OCI-LY7 (cell line): ENCODE measurements around the gene DAND5. TPM values are rescaled to one million over a fixed set of nuclear protein-coding genes. Genes with fewer than 3 reads are reported as not detected.

ENCODE experiments used
- BruUV-seq: library from RNA; stranded (reverse); fragments of 400-500 nt; replicated peaks from 2 replicates; lab custom pipeline; 2021; lab: Mats Ljungman, UMichigan
- CTCF ChIA-PET: fragments of 300-600 bp; sonication (Branson Sonifier 250); formaldehyde crosslinking; loops from one replicate; lab custom pipeline; 2022; ENCODE audit warnings: antibody characterized with exemption; ENCODE audit not compliant: unreplicated experiment; lab: Charles Lee
- POLR2A ChIA-PET: fragments of 300-600 bp; sonication (Branson Sonifier 250); formaldehyde crosslinking; loops from one replicate; lab custom pipeline; 2022; ENCODE audit warnings: antibody characterized with exemption; lab: Charles Lee
- DNase-seq: peaks from one replicate; pipeline ENCODE4 v3.0.0-alpha.2; 2015; ENCODE audit warnings: low spot score
- H2AFZ ChIP-seq: fragments of 200-600 bp; sonication (generic), shearing (Covaris generic); 2 replicates; pipeline ENCODE4 v1.6.1; 2014; ENCODE audit warnings: mild to moderate bottlenecking, antibody characterized with exemption, low read length, moderate library complexity
- H3K27ac ChIP-seq: fragments of 200-600 bp; sonication (generic); 2 replicates; pipeline ENCODE4 v1.5.1; 2014; ENCODE audit warnings: mixed run types, low read depth, mild to moderate bottlenecking, moderate library complexity, low read length, inconsistent platforms; ENCODE audit not compliant: poor library complexity, severe bottlenecking
- H3K36me3 ChIP-seq: fragments of 200-600 bp; sonication (generic); 2 replicates; pipeline ENCODE4 v1.6.1; 2014; ENCODE audit warnings: mild to moderate bottlenecking, antibody characterized with exemption, low read length, moderate library complexity, mixed read lengths; ENCODE audit not compliant: insufficient read depth
- H3K4me1 ChIP-seq: fragments of 200-600 bp; sonication (generic); 2 replicates; pipeline ENCODE4 v1.5.1; 2014; ENCODE audit warnings: mild to moderate bottlenecking, low read length; ENCODE audit not compliant: insufficient read depth, poor library complexity, severe bottlenecking
- H3K4me2 ChIP-seq: fragments of 200-600 bp; sonication (generic); 2 replicates; pipeline ENCODE4 v1.6.1; 2014; ENCODE audit warnings: mild to moderate bottlenecking, low read length
- H3K4me3 ChIP-seq: fragments of 200-600 bp; sonication (generic); 2 replicates; pipeline ENCODE4 v1.5.1; 2014; ENCODE audit warnings: mild to moderate bottlenecking, low read depth, low read length; ENCODE audit not compliant: poor library complexity, severe bottlenecking
- H3K79me2 ChIP-seq: fragments of 200-600 bp; sonication (generic); 2 replicates; pipeline ENCODE4 v1.6.1; 2016; ENCODE audit warnings: low read depth, mild to moderate bottlenecking, low read length, moderate library complexity, mixed read lengths; ENCODE audit not compliant: insufficient read depth
- H3K9me2 ChIP-seq: fragments of 200-600 bp; sonication (generic); 2 replicates; pipeline ENCODE4 v1.6.1; 2016; ENCODE audit warnings: mild to moderate bottlenecking, low read length, mixed read lengths; ENCODE audit not compliant: insufficient read depth
- H3K9me3 ChIP-seq: fragments of 200-600 bp; sonication (generic); 2 replicates; pipeline ENCODE4 v1.6.1; 2014; ENCODE audit warnings: mild to moderate bottlenecking, mixed run types, low read length, mixed read lengths
- H4K20me1 ChIP-seq: fragments of 200-600 bp; sonication (generic); 2 replicates; pipeline ENCODE4 v1.6.1; 2014; ENCODE audit warnings: mild to moderate bottlenecking, antibody characterized with exemption, low read length, moderate library complexity, mixed read lengths; ENCODE audit not compliant: insufficient read depth
- EZH2phosphoT487 ChIP-seq: fragments of 200-600 bp; sonication (generic); IDR thresholded peaks from 2 replicates; pipeline ENCODE4 v1.6.1; 2018; ENCODE audit warnings: low read depth, borderline replicate concordance, mild to moderate bottlenecking, mixed run types, antibody characterized with exemption, low read length, moderate library complexity, mixed read lengths
- intact Hi-C: fragments of 100-400 bp; cut with micrococcal nuclease; formaldehyde crosslinking; loops from one replicate; pipeline ENCODE4 v1.10.0; 2022; ENCODE audit not compliant: unreplicated experiment
- total RNA-seq, 2 experiments: library from RNA; depleted of rRNA in 1 of 2; stranded (reverse); fragments of >200 nt in 1 of 2; shearing (Covaris generic) in 1 of 2; gene quantifications; 2 replicates each; pipeline ENCODE4 v1.2.3, GENCODE V29; 2014 to 2022
- TF ChIP-seq, protein P1 (sequence below): fragments of 200-600 bp; sonication (generic); conservative IDR thresholded peaks from 2 replicates; pipeline ENCODE4 v1.5.1; 2014; ENCODE audit warnings: mild to moderate bottlenecking, antibody characterized with exemption, low read length, moderate library complexity, mixed read lengths

The DAND5 gene
- total RNA-seq, 2 experiments from 2014 or later, result 0.06 to 0.84 TPM

DNA sequence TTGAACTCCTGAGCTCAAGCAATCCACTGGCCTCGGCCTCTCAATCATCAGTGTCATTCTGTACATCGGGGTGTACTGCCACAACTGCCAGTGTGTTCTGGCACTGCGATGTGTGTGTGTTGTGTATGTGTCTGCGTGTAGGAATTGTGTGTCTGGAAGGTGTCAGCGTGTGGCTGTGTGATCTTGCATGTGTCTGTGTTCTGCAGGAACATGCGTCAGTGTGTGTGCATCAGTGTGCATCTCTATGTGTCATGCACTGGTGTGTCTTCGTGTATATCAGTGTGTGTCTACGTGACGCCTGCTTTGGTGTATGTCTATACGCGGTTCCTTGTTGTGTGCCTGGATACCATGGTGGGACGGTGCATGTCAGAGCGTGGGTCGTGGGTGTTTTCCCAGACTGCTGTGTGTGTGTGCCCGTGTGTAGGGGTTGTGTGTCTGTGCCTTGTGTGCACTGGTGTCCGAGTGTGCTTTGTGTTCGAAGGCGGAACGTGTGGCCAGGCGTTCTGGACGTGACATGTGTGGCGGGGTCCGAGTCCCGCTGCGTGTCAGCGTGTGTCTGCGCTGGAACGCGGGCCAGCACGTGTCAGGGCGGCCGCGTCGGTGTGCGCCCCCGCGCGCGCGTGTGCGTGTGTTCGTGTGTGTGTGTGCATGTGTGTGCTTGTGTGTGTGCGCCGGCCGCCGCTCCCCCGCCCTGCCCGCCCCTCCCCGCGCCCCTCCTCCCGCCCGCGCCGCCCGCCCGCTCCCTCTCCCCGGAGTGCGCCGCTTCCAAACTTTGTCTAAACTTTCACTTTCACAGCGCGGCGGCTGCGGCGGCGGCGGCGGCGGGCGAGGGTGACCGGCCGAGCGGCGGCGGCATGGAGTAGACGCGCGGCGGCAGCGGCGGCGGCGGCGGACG, 25.6 kb downstream of the DAND5 start, which contains the start of gene NFIX:
Gene NFIX (plus strand): TSS at position 775 of the 895 bp plus-strand sequence. CDS start 363 bp downstream, outside the sequence.
- H3K27ac ChIP-seq, result no peak within 1 kb of the TSS
- no peaks in the 10 kb centered on the region for H3K9me2 ChIP-seq
- H2AFZ ChIP-seq, result no peak within 1 kb of the TSS
- TF ChIP-seq EZH2phosphoT487, result no peak
- TF ChIP-seq, protein P1, sequence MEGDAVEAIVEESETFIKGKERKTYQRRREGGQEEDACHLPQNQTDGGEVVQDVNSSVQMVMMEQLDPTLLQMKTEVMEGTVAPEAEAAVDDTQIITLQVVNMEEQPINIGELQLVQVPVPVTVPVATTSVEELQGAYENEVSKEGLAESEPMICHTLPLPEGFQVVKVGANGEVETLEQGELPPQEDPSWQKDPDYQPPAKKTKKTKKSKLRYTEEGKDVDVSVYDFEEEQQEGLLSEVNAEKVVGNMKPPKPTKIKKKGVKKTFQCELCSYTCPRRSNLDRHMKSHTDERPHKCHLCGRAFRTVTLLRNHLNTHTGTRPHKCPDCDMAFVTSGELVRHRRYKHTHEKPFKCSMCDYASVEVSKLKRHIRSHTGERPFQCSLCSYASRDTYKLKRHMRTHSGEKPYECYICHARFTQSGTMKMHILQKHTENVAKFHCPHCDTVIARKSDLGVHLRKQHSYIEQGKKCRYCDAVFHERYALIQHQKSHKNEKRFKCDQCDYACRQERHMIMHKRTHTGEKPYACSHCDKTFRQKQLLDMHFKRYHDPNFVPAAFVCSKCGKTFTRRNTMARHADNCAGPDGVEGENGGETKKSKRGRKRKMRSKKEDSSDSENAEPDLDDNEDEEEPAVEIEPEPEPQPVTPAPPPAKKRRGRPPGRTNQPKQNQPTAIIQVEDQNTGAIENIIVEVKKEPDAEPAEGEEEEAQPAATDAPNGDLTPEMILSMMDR, result no peak
- peak within 1 kb of the TSS; percentile 24 for H3K4me3 ChIP-seq
- ChIA-PET POLR2A (interaction anchor here (1.0 kb wide), 1 partner anchor 23 kb away, joined by 3 read pairs; no protein-coding TSS in a partner anchor), CTCF (no interaction called here)
- H3K9me3 ChIP-seq, result no peaks in the 10 kb centered on the region
- intact Hi-C loops, result no loop called here
- H3K4me1 ChIP-seq, result no peaks in the 10 kb centered on the region
- no peaks in the 10 kb centered on the region for H4K20me1 ChIP-seq
- peak within 1 kb of the TSS; percentile 53; the same call in 1 of the 2 replicates for H3K4me2 ChIP-seq
- no peaks in the 10 kb centered on the region for H3K36me3 ChIP-seq
- no peaks in the 10 kb centered on the region for H3K79me2 ChIP-seq
- DNase-seq, result peak; percentile 28
- BruUV-seq, result no TSS peak

DNA sequence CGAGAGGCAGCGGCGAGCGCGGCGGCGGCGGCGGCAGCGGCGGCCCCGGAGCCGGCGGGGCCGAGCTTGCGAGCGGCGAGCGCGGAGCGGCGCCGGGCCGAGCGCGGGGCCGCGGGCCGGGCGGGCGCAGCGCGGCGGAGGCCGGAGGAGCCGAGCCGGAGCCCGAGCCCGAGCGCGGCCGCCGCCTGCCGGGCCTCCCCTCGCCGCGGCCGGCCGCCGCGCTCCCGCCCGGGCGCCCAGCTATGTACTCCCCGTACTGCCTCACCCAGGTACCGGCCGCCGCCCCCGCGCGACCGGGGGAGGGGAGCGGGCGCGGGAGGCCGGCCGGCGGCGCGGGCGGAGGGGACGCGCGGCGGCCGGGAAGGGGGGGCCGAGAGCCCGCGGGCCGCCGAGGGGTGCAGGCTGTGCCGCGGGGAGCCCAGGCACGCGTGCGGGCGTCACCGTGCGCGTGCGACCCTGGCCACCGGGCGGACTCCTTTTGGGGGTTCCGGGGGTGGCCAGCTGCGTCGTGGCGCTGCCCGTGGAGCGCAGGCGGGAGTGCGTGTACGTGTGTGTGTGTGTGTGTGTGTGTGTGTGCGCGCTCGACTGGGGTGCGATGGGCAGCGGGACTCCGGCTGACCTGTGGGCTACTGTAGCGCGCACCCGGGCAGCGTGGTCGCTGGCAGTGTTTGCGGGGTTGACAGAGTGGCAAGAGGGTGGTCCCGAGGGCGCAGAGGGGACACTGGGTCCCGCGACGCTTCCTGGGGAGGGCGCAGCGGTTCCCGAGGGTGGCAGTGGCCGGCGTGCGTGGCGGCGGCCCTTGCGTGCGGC, 26.4 kb downstream of the DAND5 start:
- Histone ChIP-seq H3K79me2 (no peaks in the 10 kb centered on the region), H4K20me1 (no peaks in the 10 kb centered on the region), H3K27ac (no peak overlapping the region), H3K4me3 (no peak overlapping the region), H3K4me2 (no peak overlapping the region; the same call in 1 of the 2 replicates), H3K4me1 (no peaks in the 10 kb centered on the region), H3K9me3 (no peaks in the 10 kb centered on the region), H3K9me2 (no peaks in the 10 kb centered on the region), H3K36me3 (no peaks in the 10 kb centered on the region), H2AFZ (no peak overlapping the region)
- intact Hi-C loops, result no loop called here
- no peak for DNase-seq
- ChIA-PET CTCF (no interaction called here), POLR2A (no interaction called here)
- no TSS peak for BruUV-seq
- no peak for TF ChIP-seq EZH2phosphoT487
- TF ChIP-seq, protein P1, result no peak
